Naive thymus-derived CD8-positive, alpha-beta T cell (primary cell): ENCODE measurements around the gene MDH2. TPM values are rescaled to one million over a fixed set of nuclear protein-coding genes. Genes with fewer than 3 reads are reported as not detected.
"Not testable (repeated sequence)": the region's sequence is repeated elsewhere in the genome, so short reads cannot be mapped to it uniquely, and the experiment has no call there.

Experiments
- ATAC-seq, 2 donors: fragments of 150-1000 bp; cut with Tn5 transposase in 1 of 2; sonication (Bioruptor Pico), chemical (Tn5 transposase) in 1 of 2; 1 replicate in 1 of 2; 2 replicates in 1 of 2; pipeline ENCODE4 v1.10.0; 2021; ENCODE audit warnings: mild to moderate bottlenecking in 2 of 2, moderate library complexity in 2 of 2
- POLR2A ChIA-PET: fragments of 350-600 bp; sonication (Branson Sonifier 250); formaldehyde crosslinking; loops from one replicate; lab custom pipeline; 2021; ENCODE audit warnings: antibody characterized with exemption; lab: Charles Lee
- DNase-seq, 10 donors: peaks; one replicate each; pipeline versions ENCODE4 v3.0.0 to v3.0.0-alpha.2; 2020 to 2022
- H3K27ac Mint-ChIP-seq, 10 donors: one replicate each; pipeline ENCODE4 v1.8.0; 2020 to 2022; ENCODE audit warnings: mild to moderate bottlenecking in 10 of 10, mixed read lengths in 10 of 10, moderate library complexity in 4 of 10, inconsistent platforms in 1 of 10
- H3K27me3 Mint-ChIP-seq, 5 donors: one replicate each; pipeline ENCODE4 v1.8.0; 2021 to 2022; ENCODE audit warnings: mixed read lengths in 5 of 5
- H3K36me3 Mint-ChIP-seq, 3 donors: one replicate each; pipeline ENCODE4 v1.8.0; 2020 to 2022; ENCODE audit warnings: mixed read lengths in 3 of 3, mild to moderate bottlenecking in 2 of 3, inconsistent platforms in 1 of 3
- H3K4me1 Mint-ChIP-seq, 4 donors: one replicate each; pipeline ENCODE4 v1.8.0; 2021 to 2022; ENCODE audit warnings: mixed read lengths in 4 of 4
- H3K4me3 Mint-ChIP-seq, 10 donors: one replicate each; pipeline ENCODE4 v1.8.0; 2020 to 2022; ENCODE audit warnings: mild to moderate bottlenecking in 10 of 10, mixed read lengths in 10 of 10, moderate library complexity in 6 of 10, inconsistent platforms in 1 of 10
- H3K9me3 Mint-ChIP-seq, 9 donors: one replicate each; pipeline ENCODE4 v1.8.0; 2020 to 2022; ENCODE audit warnings: mixed read lengths in 9 of 9, mild to moderate bottlenecking in 3 of 9, inconsistent platforms in 1 of 9, moderate library complexity in 1 of 9
- polyA plus RNA-seq, 3 donors: library from polyadenylated mRNA; unstranded; fragments of 300-500 nt; fragmentation: Illumina TruSeq; gene quantifications; one replicate each; pipeline ENCODE4 v1.2.3, GENCODE V29; 2021
- total RNA-seq, 8 experiments: library from RNA in 2 of 8; stranded (reverse) in 2 of 8; gene quantifications; one replicate each; pipeline ENCODE4 v1.2.3 and lab custom pipeline; 2021 to 2026

The MDH2 gene
- total and polyA plus RNA-seq, 5 experiments from 2014 or later = 74.8 to 153 (median 131) TPM

DNA sequence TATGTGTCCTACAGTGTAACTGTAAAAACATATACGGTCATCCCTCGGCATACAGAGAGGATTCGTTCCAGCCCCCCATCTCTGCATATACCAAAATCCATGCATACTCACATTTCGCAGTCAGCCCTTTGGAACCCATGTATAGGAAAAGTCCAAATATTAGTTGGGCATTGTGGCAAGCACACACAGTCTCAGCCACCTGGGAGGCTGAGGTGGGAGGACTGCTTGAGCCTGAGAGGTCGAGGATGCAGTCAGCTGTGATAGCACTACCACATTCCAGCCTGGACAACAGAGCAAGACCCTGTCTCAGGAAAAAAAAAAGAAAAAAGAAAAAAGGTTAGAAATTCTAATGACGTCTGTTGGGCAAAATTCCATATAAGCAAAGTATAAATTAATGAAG, 29.1 kb downstream of the MDH2 start:
- DNase-seq (no peak), ATAC-seq (no peak)
- Mint-ChIP-seq H3K9me3 (peaks cover 0 to 11% (median 5%) of the 10 kb centered on the region in 9 donors), H3K36me3 (peaks cover 0 to 6% (median 0%) of the 10 kb centered on the region in 3 donors), H3K4me1 (peaks cover 0 to 6% (median 4%) of the 10 kb centered on the region in 4 donors), H3K27me3 (peaks cover 0 to 6% (median 4%) of the 10 kb centered on the region in 5 donors), H3K4me3 (no peak overlapping the region), H3K27ac (no peak overlapping the region)
- POLR2A ChIA-PET = no interaction called here

- Mint-ChIP-seq H3K9me3 (peaks cover 0 to 11% (median 5%) of the 10 kb centered on the region in 9 donors), H3K36me3 (peaks cover 0 to 6% (median 0%) of the 10 kb centered on the region in 3 donors), H3K27me3 (peaks cover 0 to 6% (median 4%) of the 10 kb centered on the region in 5 donors), H3K4me1 (peaks cover 0 to 6% (median 4%) of the 10 kb centered on the region in 4 donors), H3K27ac (no peak overlapping the region), H3K4me3 (no peak overlapping the region)
- DNase-seq (no peak), ATAC-seq (no peak)
- POLR2A ChIA-PET = no interaction called here
These were observed 29.5 kb downstream of the MDH2 start for GRCh38 chr7:76077435-76077834.

DNA sequence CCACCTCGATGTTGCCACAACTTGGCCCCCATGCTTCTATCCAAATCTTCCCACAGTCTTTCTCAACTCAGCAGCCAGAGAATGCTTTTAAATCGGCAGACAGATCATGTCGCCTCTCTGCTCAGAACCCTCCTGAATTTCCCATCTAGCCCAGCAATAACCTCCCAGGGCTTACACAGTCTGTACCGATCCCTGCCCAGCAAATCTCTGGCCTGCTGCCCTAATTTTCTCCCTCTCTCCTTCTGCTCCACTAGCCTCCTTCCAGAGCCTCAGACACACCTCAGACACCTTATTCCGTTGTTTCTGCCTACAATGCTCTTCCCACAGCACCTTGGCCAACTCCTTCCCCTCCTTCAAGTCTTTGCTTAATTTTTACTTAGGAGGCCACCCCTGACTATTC, 32.3 kb downstream of the MDH2 start:
- Mint-ChIP-seq H3K27me3 (peaks cover 0 to 9% (median 5%) of the 10 kb centered on the region in 5 donors), H3K4me3 (no peak overlapping the region), H3K9me3 (peaks cover 0 to 4% (median 2%) of the 10 kb centered on the region in 9 donors), H3K27ac (peak overlapping the region in 2 of 10 donors; percentile 23 to 78), H3K36me3 (peaks cover 0 to 2% (median 0%) of the 10 kb centered on the region in 3 donors), H3K4me1 (peaks cover 0 to 6% (median 4%) of the 10 kb centered on the region in 4 donors)
- no peak for ATAC-seq
- POLR2A ChIA-PET = no interaction called here
- no peak for DNase-seq

- H3K9me3 Mint-ChIP-seq, H3K4me1 Mint-ChIP-seq, POLR2A ChIA-PET, H3K36me3 Mint-ChIP-seq, H3K27ac Mint-ChIP-seq, H3K4me3 Mint-ChIP-seq, ATAC-seq, DNase-seq, H3K27me3 Mint-ChIP-seq: not testable (repeated sequence)
These were observed 36.2 kb downstream of the MDH2 start for GRCh38 chr7:76084115-76084514.

- DNase-seq = no peak
- Mint-ChIP-seq H3K4me3 (no peak overlapping the region), H3K36me3 (no peaks in the 10 kb centered on the region), H3K27ac (no peak overlapping the region), H3K4me1 (no peaks in the 10 kb centered on the region), H3K27me3 (peaks cover 0 to 3% (median 2%) of the 10 kb centered on the region in 5 donors), H3K9me3 (no peaks in the 10 kb centered on the region)
- POLR2A ChIA-PET = no interaction called here
- ATAC-seq = no peak
These were observed 38.2 kb downstream of the MDH2 start for GRCh38 chr7:76086070-76086469.

GRCh38 chr7:76087362-76087791, 39.5 kb downstream of the MDH2 start:
- not testable (repeated sequence) for DNase-seq, H3K4me3 Mint-ChIP-seq, H3K36me3 Mint-ChIP-seq, H3K4me1 Mint-ChIP-seq, H3K9me3 Mint-ChIP-seq, ATAC-seq, H3K27ac Mint-ChIP-seq
- POLR2A ChIA-PET = interaction anchor here (0.6 kb wide), 1 partner anchor 592 kb away, joined by 4 read pairs; no protein-coding TSS in a partner anchor
- H3K27me3 Mint-ChIP-seq = peaks cover 0 to 11% (median 4%) of the 10 kb centered on the region in 5 donors

- H3K27ac Mint-ChIP-seq = no peak overlapping the region
- H3K4me1 Mint-ChIP-seq = no peaks in the 10 kb centered on the region
- POLR2A ChIA-PET = no interaction called here
- H3K4me3 Mint-ChIP-seq = no peak overlapping the region
- H3K27me3 Mint-ChIP-seq = peaks cover 0 to 13% (median 4%) of the 10 kb centered on the region in 5 donors
- ATAC-seq = no peak
- H3K36me3 Mint-ChIP-seq = no peaks in the 10 kb centered on the region
- no peak for DNase-seq
- peaks cover 0 to 2% (median 0%) of the 10 kb centered on the region in 9 donors for H3K9me3 Mint-ChIP-seq
These were observed 42.1 kb downstream of the MDH2 start for GRCh38 chr7:76089865-76090475.

- no peaks in the 10 kb centered on the region for H3K4me1 Mint-ChIP-seq
- H3K9me3 Mint-ChIP-seq = peaks cover 0 to 3% (median 0%) of the 10 kb centered on the region in 9 donors
- POLR2A ChIA-PET = no interaction called here
- H3K36me3 Mint-ChIP-seq = no peaks in the 10 kb centered on the region
- H3K27me3 Mint-ChIP-seq = peaks cover 0 to 13% (median 5%) of the 10 kb centered on the region in 5 donors
- H3K4me3 Mint-ChIP-seq = no peak overlapping the region
- no peak overlapping the region for H3K27ac Mint-ChIP-seq
- ATAC-seq (no peak), DNase-seq (no peak)
These were observed 43.6 kb downstream of the MDH2 start for GRCh38 chr7:76091506-76091905.

- DNase-seq, H3K4me1 Mint-ChIP-seq, H3K9me3 Mint-ChIP-seq, POLR2A ChIA-PET, H3K36me3 Mint-ChIP-seq, H3K27ac Mint-ChIP-seq, H3K4me3 Mint-ChIP-seq, ATAC-seq: not testable (repeated sequence)
- H3K27me3 Mint-ChIP-seq = peaks cover 0 to 13% (median 5%) of the 10 kb centered on the region in 5 donors
These were observed 45.6 kb downstream of the MDH2 start for GRCh38 chr7:76093531-76093930.

DNA sequence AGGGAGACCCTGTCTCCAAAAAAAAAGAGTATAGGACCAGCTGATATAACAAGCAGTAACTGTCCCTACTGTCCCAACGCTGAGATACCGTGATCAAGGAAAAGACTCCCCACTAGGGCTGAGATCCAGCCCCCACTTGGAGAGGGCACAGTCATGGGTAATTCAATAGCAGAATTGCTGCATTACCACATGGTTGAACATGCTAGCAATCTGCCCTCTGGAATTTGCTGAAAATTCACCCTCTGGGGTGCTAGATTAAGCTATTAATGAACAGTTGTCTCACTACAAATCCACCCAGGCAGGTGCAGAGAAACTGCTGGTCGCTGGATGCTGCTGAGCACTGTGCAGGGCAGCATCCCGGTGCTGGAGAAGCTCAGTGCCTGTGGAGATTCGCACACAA, 46.4 kb downstream of the MDH2 start:
- POLR2A ChIA-PET, H3K27ac Mint-ChIP-seq, H3K36me3 Mint-ChIP-seq, ATAC-seq, DNase-seq, H3K9me3 Mint-ChIP-seq, H3K4me1 Mint-ChIP-seq, H3K4me3 Mint-ChIP-seq: not testable (repeated sequence)
- H3K27me3 Mint-ChIP-seq = peaks cover 0 to 13% (median 5%) of the 10 kb centered on the region in 5 donors

DNA sequence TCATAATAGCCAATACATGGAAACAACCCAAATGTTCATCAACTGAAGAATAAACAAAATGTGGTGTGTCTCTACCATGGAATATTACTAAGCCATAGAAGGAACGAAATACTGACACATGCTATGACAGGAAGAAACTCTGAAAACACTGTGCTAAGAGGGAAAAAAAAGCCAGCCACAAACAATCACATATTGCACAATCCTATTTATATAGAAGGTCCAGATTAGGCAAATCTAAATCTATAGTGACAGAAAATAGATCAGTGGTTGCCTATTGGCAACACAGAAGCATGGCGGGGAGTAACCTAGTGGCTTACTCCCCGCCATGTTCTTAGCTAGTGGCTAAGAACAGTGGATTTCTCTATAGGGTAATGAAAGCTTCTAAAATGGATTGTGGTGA, 48.0 kb downstream of the MDH2 start:
- DNase-seq (no peak), ATAC-seq (no peak)
- POLR2A ChIA-PET = no interaction called here
- Mint-ChIP-seq H3K27me3 (peaks cover 0 to 13% (median 3%) of the 10 kb centered on the region in 5 donors), H3K4me3 (no peak overlapping the region), H3K9me3 (peaks cover 0 to 3% (median 0%) of the 10 kb centered on the region in 9 donors), H3K4me1 (no peaks in the 10 kb centered on the region), H3K27ac (no peak overlapping the region), H3K36me3 (no peaks in the 10 kb centered on the region)

GRCh38 chr7:76101693-76102437, 54.0 kb downstream of the MDH2 start:
- not testable (repeated sequence) for H3K9me3 Mint-ChIP-seq, ATAC-seq, H3K27me3 Mint-ChIP-seq, H3K4me1 Mint-ChIP-seq, DNase-seq, H3K36me3 Mint-ChIP-seq, H3K4me3 Mint-ChIP-seq
- H3K27ac Mint-ChIP-seq = peak overlapping the region in 1 of 10 donors; percentile 31
- POLR2A ChIA-PET = interaction anchor here (0.7 kb wide), 1 partner anchor 1787 kb away, joined by 4 read pairs; no protein-coding TSS in a partner anchor

GRCh38 chr7:76103788-76104187, 55.9 kb downstream of the MDH2 start:
- H3K4me3 Mint-ChIP-seq, H3K27me3 Mint-ChIP-seq, DNase-seq, H3K9me3 Mint-ChIP-seq, POLR2A ChIA-PET, H3K27ac Mint-ChIP-seq, H3K36me3 Mint-ChIP-seq, H3K4me1 Mint-ChIP-seq: not testable (repeated sequence)
- ATAC-seq = peak in 1 of 2 donors; percentile 50
